K562 (cell line): ENCODE results near the gene CASKIN2. TPM values are rescaled to one million over a fixed set of nuclear protein-coding genes. Genes with fewer than 3 reads are reported as not detected.

ENCODE experiments used
- CHD2 ChIP-seq: IDR thresholded peaks from 2 replicates; pipeline ENCODE4 v1.6.1; 2011; ENCODE audit warnings: low read depth, low read length
- GMEB1 ChIP-seq: fragments of 250-450 bp; sonication (Bioruptor Pico); IDR thresholded peaks from 2 replicates; pipeline ENCODE4 v1.4.0; 2020; ENCODE audit warnings: mild to moderate bottlenecking
- HDAC6 ChIP-seq: IDR thresholded peaks from 2 replicates; pipeline ENCODE4 v1.6.1; 2012; ENCODE audit warnings: low read depth, mild to moderate bottlenecking, control low read depth, inconsistent platforms, low read length, moderate library complexity
- HMG20B ChIP-seq: fragments of 250-450 bp; sonication (Bioruptor Pico); IDR thresholded peaks from 2 replicates; pipeline ENCODE4 v1.5.0; 2021; ENCODE audit warnings: mild to moderate bottlenecking
- MED1 ChIP-seq: sonication (generic); formaldehyde crosslinking; IDR thresholded peaks from 2 replicates; pipeline ENCODE4 v1.8.1; 2023; ENCODE audit warnings: missing genetic modification reagents, borderline replicate concordance
- NEUROD1 ChIP-seq: fragments of 150-350 bp; IDR thresholded peaks from 2 replicates; pipeline ENCODE4 v1.6.1; 2014; ENCODE audit warnings: borderline replicate concordance, low read length, low read depth; ENCODE audit not compliant: partially characterized antibody
- PRDM10 ChIP-seq: fragments of 450-650 bp; IDR thresholded peaks from 2 replicates; pipeline ENCODE4 v1.6.1; 2018; ENCODE audit not compliant: partially characterized antibody
- PTBP1 ChIP-seq: fragments of 200-400 bp; formaldehyde crosslinking; IDR thresholded peaks from 2 replicates; pipeline ENCODE4 v1.6.1; 2017; ENCODE audit warnings: low read depth, low read length
- SNAPC5 ChIP-seq: fragments of 250-450 bp; sonication (Bioruptor Pico); IDR thresholded peaks from 2 replicates; pipeline ENCODE4 v1.8.0; 2021; ENCODE audit warnings: moderate library complexity, mild to moderate bottlenecking, inconsistent platforms
- THRAP3 ChIP-seq: fragments of 450-650 bp; IDR thresholded peaks from 2 replicates; pipeline ENCODE4 v1.6.1; 2016; ENCODE audit warnings: mild to moderate bottlenecking, inconsistent platforms, borderline replicate concordance
- U2AF1 ChIP-seq: fragments of 200-400 bp; formaldehyde crosslinking; optimal IDR thresholded peaks from 2 replicates; pipeline ENCODE3; 2017; ENCODE audit warnings: mild to moderate bottlenecking, low read depth, low read length, moderate library complexity
- ZBTB33 ChIP-seq: sonication (generic); formaldehyde crosslinking; IDR thresholded peaks from 2 replicates; pipeline ENCODE4 v1.8.1; 2023; ENCODE audit warnings: mild to moderate bottlenecking, missing genetic modification reagents
- ZBTB8A ChIP-seq: fragments of 450-650 bp; IDR thresholded peaks from 2 replicates; pipeline ENCODE4 v1.6.1; 2018; ENCODE audit warnings: mild to moderate bottlenecking, moderate library complexity; ENCODE audit not compliant: partially characterized antibody
- ZKSCAN3 ChIP-seq: fragments of 250-450 bp; sonication (Bioruptor Pico); IDR thresholded peaks from 2 replicates; pipeline ENCODE4 v1.4.0; 2020
- ZKSCAN8 ChIP-seq: fragments of 200-800 bp; sonication (Bioruptor generic); IDR thresholded peaks from 2 replicates; pipeline ENCODE4 v1.6.1; 2016; ENCODE audit warnings: missing genetic modification characterization, missing compliant biosample characterization
- ZNF263 ChIP-seq: sonication (generic); formaldehyde crosslinking; IDR thresholded peaks from 2 replicates; pipeline ENCODE4 v1.8.0; 2022; ENCODE audit warnings: mild to moderate bottlenecking, missing genetic modification reagents, borderline replicate concordance
- ZNF639 ChIP-seq, 2 experiments: fragments of 200-800 bp in 1 of 2; sonication (Bioruptor generic) in 1 of 2; sonication (generic) in 1 of 2; formaldehyde crosslinking in 1 of 2; IDR thresholded peaks in 1 of 2; conservative IDR thresholded peaks in 1 of 2; 2 replicates each; pipeline versions ENCODE4 v1.5.0 to v1.6.1; 2016 to 2020; ENCODE audit warnings: missing compliant biosample characterization in 1 of 2, missing genetic modification characterization in 1 of 2, missing genetic modification reagents in 1 of 2
- ZNF778 ChIP-seq: fragments of 450-650 bp; formaldehyde crosslinking; IDR thresholded peaks from 2 replicates; pipeline ENCODE4 v1.4.0; 2020; ENCODE audit warnings: mild to moderate bottlenecking, moderate library complexity
- polyA plus RNA-seq, 8 experiments: library from polyadenylated mRNA; depleted of rRNA in 4 of 8; stranded (reverse) in 5 of 8; unstranded in 3 of 8; fragments of >200 nt; fragmentation: Nextera tagmentation in 2 of 8; fragmentation: Illumina TruSeq in 1 of 8; extraction: Ambion mirVana in 2 of 8; extraction: Trizol in 1 of 8; gene quantifications; 2 replicates each; pipeline versions ENCODE4 v1.2.1 to v1.2.3, GENCODE V29; 2011 to 2014; ENCODE audit warnings: inconsistent platforms in 1 of 8, missing spikeins in 1 of 8
- total RNA-seq, 7 experiments: library from RNA; depleted of rRNA in 6 of 7; stranded (reverse); fragments of >200 nt in 6 of 7; fragmentation: Illumina TruSeq in 2 of 7; extraction: Trizol in 2 of 7; gene quantifications; 2 replicates each; pipeline versions ENCODE4 v1.2.1 to v1.2.3, GENCODE V29; 2011 to 2021; ENCODE audit warnings: low replicate concordance in 1 of 7

CASKIN2 gene
- total and polyA plus RNA-seq, 9 of the 15 experiments (the other 6 are each of a cell fraction or from before 2014, with no cell fraction given): 0.01 to 12.2 (median 2.1) TPM

GRCh38 chr17:75515496-75516254 lies at the start of gene CASKIN2 (continued):
- TF ChIP-seq ZBTB33 (peak; percentile 91), THRAP3 (no peak), MED1 (CRISPR knock-in tag) (no peak), ZNF778 (CRISPR knock-in tag) (no peak), NEUROD1 (no peak), ZBTB8A (no peak), CHD2 (no peak; the same call in 1 of the 2 replicates), ZKSCAN3 (CRISPR knock-in tag) (no peak), HMG20B (CRISPR knock-in tag) (no peak), ZNF639 (CRISPR knock-in tag; conservative IDR thresholded peaks at IDR 0.05 in 1 of 2, IDR thresholded peaks at IDR 0.05 in 1 of 2) (peak in 1 of 2 experiments; percentile 56; a peak in 2 of 4 replicates), PRDM10 (no peak), GMEB1 (CRISPR knock-in tag) (no peak), HDAC6 (no peak), PTBP1 (no peak), ZNF263 (CRISPR knock-in tag) (peak; percentile 76; the same call in 1 of the 2 replicates), SNAPC5 (CRISPR knock-in tag) (no peak), U2AF1 (peak; percentile 71), ZKSCAN8 (no peak)
